HG02885 (cell line): ENCODE measurements around the gene SMURF1.
A peak's percentile ranks its signal among the peaks of the same experiment; 100 is the strongest.
"Not testable (repeated sequence)": the region's sequence is repeated elsewhere in the genome, so short reads cannot be mapped to it uniquely, and the experiment has no call there.

Experiments used
- ATAC-seq: cut with Tn5 transposase; IDR thresholded peaks from one replicate; pipeline ENCODE4 v1.9.1; 2021; ENCODE audit warnings: mild to moderate bottlenecking; ENCODE audit not compliant: unreplicated experiment, poor library complexity

SMURF1 gene

GRCh38 chr7:99124236-99124635 is 19.7 kb downstream of the SMURF1 start:
- ATAC-seq = no peak

- no peak for ATAC-seq
Observed at GRCh38 chr7:99123571-99124033, 20.3 kb downstream of the SMURF1 start.

- no peak for ATAC-seq
Observed at GRCh38 chr7:99122762-99123161, 21.1 kb downstream of the SMURF1 start.

GRCh38 chr7:99121496-99122021 is 22.3 kb downstream of the SMURF1 start:
- ATAC-seq = no peak

- ATAC-seq = no peak
Observed at GRCh38 chr7:99120916-99121315, 23.0 kb downstream of the SMURF1 start.

- no peak for ATAC-seq
Observed at GRCh38 chr7:99120501-99120900, 23.4 kb downstream of the SMURF1 start.

- no peak for ATAC-seq
Observed at GRCh38 chr7:99118077-99118476, 25.8 kb downstream of the SMURF1 start.

- no peak for ATAC-seq
Observed at GRCh38 chr7:99116144-99116543, 27.8 kb downstream of the SMURF1 start.

GRCh38 chr7:99115379-99115778 is 28.5 kb downstream of the SMURF1 start:
- ATAC-seq = no peak

- ATAC-seq = no peak
Observed at GRCh38 chr7:99112979-99113378, 30.9 kb downstream of the SMURF1 start.

- peak; percentile 88 for ATAC-seq
Observed at GRCh38 chr7:99112097-99112496, 31.8 kb downstream of the SMURF1 start.

GRCh38 chr7:99111591-99111990 is 32.3 kb downstream of the SMURF1 start:
- peak; percentile 21 for ATAC-seq

GRCh38 chr7:99109108-99110051 is 34.5 kb downstream of the SMURF1 start:
- ATAC-seq = no peak

- ATAC-seq = no peak
Observed at GRCh38 chr7:99108613-99109012, 35.3 kb downstream of the SMURF1 start.

- no peak for ATAC-seq
Observed at GRCh38 chr7:99106821-99107241, 37.1 kb downstream of the SMURF1 start.

GRCh38 chr7:99106411-99106810 is 37.5 kb downstream of the SMURF1 start:
- no peak for ATAC-seq

- ATAC-seq = no peak
Observed at GRCh38 chr7:99105756-99106155, 38.2 kb downstream of the SMURF1 start.

GRCh38 chr7:99104631-99105030 is 39.3 kb downstream of the SMURF1 start:
- ATAC-seq = no peak

- ATAC-seq = not testable (repeated sequence)
Observed at GRCh38 chr7:99103836-99104235, 40.1 kb downstream of the SMURF1 start.

GRCh38 chr7:99102809-99103690 is 40.9 kb downstream of the SMURF1 start:
- no peak for ATAC-seq

- no peak for ATAC-seq
Observed at GRCh38 chr7:99102361-99102760, 41.5 kb downstream of the SMURF1 start.
